GM11168 (cell line): ENCODE results near the gene TRIM2.

Experiments
- in situ Hi-C: fragments of 300-500 bp; cut with MboI; formaldehyde crosslinking; loops from one replicate; pipeline ENCODE4 v1.12.0; 2022; ENCODE audit warnings: low sequenced_read_pairs; ENCODE audit not compliant: unreplicated experiment

Gene TRIM2

GRCh38 chr4:153349206-153349805 lies 145.1 kb downstream of the TRIM2 start:
- in situ Hi-C loops, result no loop called here

GRCh38 chr4:153362184-153362583 lies 157.9 kb downstream of the TRIM2 start:
- in situ Hi-C loops, result no loop called here

GRCh38 chr4:153364061-153364460 lies 159.8 kb downstream of the TRIM2 start:
- in situ Hi-C loops, result no loop called here

- in situ Hi-C loops, result no loop called here
Observed at GRCh38 chr4:153365003-153365402, 160.8 kb downstream of the TRIM2 start.

DNA sequence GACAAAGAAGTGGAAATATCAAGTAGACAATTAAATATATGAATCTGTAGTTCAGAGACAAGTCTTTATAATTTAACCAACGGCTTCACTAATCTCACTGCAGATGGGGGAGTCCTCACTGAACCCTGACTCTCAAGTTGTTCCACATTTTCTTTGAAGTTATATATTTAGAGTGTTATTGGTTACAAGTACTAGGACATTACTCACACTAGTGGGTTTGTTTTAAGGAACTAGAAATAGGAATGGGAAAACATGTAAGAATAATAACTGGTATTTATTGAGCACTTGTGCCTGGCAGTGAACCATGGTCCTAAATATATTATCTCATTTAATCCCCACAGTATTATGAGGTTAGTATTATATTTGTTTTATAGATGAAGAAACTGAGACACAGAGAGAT lies 162.2 kb downstream of the TRIM2 start:
- in situ Hi-C loops, result no loop called here

DNA sequence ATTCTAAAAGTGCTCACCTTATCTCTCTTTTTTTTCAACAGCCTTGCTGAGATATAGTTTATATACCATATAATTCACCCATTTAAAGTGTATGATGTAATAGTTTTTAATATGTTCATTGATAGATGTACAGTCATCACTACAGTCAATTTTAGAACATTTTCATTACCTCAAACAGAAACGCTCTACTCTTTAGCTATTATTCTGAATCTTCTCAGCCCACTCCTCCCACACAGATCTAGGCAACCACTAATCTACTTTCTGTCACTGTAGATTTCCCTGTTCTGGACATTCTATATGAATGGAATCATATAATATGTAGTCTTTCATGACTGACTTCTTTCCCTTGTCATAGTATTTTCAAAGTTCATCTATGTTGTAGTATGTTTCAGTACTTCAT lies 162.8 kb downstream of the TRIM2 start:
- in situ Hi-C loops, result no loop called here

DNA sequence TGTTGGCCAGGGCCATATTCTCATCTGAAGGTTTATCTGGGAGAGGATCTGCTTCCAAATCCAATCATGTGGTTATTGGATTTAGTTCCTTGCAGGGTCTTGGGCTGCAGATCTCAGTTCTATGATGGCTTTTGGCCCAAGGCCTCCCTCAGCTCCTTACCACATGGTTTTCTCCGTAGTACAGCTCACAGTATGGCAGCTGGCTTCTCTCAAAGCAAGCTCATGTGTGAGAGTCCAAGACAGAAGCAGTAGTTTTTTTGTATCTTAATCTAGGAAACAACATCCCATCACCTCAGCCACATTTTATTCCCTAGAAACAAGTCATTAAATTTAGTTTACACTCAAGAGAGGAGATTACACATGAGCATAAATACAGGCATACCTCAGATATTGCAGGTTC lies 164.8 kb downstream of the TRIM2 start:
- in situ Hi-C loops, result no loop called here

GRCh38 chr4:153371701-153372234 lies 167.5 kb downstream of the TRIM2 start:
- in situ Hi-C loops, result no loop called here

DNA sequence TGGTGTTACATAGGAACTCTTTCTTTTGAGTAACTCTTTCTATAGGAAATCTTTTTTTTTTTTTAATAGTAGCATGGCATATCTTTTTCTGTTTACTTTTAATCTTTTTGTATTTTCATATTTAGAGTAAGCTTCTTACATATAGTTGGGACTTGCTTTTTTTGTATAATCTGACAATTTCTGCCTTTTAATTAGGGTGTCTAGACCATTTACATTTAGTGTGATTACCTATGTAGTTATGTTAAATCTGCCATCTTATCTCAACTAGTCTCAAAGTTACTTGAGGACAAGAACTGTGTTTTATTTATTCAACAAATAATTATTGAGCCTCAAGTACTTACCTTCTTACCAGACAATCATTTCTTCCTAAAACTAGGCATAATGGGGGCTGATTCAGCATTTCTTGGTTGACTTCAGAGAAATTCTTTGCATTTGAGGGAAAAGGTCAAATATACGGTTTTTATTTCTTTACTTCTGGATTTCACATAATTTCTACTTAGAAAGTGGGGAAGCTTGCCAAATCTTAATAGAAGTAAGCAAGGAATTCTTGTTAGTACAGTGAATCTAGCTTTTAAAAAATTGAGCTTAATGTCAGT lies 168.8 kb downstream of the TRIM2 start:
- in situ Hi-C loops, result no loop called here

GRCh38 chr4:153374442-153374841 lies 170.2 kb downstream of the TRIM2 start:
- in situ Hi-C loops, result no loop called here

- in situ Hi-C loops, result no loop called here
Observed at GRCh38 chr4:153375303-153375702, 171.1 kb downstream of the TRIM2 start.

DNA sequence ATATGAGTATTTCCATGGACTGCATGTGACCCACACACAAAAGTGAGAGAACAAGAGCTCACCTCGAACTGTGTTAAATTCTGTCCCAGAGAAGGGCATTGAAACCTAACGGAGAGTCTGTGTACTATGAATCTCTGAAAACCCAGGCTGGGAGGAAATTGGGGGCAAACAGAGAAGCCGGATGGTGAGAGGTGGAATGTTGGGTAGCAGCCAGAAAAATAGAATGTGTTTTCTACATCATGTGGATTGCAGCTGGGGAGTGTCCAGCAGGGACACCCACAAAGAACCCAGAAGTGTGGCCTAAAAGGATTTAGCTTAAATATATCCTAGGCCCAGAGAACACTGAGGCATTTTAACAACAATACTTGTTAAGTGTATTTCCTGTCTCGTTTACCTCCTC lies 178.9 kb downstream of the TRIM2 start:
- in situ Hi-C loops, result no loop called here

DNA sequence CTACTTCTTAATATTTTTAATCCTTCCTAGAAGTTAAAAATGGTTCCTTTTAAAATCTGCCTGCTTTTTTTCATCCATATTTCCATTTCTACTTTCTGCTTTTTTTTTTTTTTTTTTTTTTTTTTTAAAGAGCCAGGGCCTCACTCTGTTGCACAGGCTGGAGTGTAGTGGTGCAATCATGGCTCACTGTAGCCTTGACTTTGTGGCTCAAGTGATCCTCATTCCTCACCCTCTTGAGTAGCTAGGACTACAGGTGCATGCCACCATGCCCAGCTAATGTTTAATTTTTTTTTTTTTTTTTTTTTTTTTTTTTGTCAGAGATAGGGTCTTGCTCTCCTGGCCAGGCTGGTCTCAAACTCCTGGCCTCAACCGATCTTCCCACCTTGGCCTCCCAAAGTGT lies 179.9 kb downstream of the TRIM2 start:
- in situ Hi-C loops, result no loop called here

GRCh38 chr4:153385784-153386183 lies 181.5 kb downstream of the TRIM2 start:
- in situ Hi-C loops, result no loop called here

DNA sequence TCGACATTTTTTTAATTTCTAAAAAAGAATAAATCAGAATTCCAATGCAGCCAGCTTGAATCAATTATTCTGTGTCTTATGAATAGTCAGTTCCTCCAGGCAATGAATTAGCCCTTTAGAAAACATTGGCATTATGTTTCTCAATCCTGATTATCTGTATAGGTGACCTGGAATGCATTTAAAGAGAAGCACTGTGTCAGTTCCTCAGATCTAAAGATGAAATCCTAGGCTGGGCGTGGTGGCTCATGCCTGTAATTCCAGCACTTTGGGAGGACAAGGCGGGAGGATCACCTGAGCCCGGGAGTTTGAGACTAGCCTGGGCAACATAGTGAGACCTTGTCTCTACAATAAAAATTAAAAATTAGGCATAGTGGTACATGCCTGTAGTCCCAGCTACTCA lies 183.7 kb downstream of the TRIM2 start:
- in situ Hi-C loops, result no loop called here
